ENCODE results near the gene TDP1.

DNA sequence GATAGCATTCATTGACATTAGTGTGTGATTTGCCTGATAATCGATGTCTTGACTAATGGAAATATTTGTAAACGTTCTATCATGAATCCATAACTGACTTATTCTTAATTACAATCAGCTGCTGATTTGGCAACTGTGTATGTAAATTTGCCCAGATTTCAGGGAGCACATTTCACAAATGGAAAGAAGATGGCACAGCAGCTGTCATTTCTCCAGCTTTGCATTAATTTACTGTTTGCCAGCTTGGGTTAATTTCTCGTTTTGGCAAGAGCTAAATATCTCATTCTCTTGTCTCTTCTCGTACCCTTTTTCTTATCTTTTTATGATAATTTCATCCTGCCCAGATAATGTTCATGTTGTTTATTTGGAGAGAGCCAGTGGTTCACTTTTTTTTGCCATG, 22.9 kb downstream of the TDP1 start:
- TF ChIP-seq, protein P1, sequence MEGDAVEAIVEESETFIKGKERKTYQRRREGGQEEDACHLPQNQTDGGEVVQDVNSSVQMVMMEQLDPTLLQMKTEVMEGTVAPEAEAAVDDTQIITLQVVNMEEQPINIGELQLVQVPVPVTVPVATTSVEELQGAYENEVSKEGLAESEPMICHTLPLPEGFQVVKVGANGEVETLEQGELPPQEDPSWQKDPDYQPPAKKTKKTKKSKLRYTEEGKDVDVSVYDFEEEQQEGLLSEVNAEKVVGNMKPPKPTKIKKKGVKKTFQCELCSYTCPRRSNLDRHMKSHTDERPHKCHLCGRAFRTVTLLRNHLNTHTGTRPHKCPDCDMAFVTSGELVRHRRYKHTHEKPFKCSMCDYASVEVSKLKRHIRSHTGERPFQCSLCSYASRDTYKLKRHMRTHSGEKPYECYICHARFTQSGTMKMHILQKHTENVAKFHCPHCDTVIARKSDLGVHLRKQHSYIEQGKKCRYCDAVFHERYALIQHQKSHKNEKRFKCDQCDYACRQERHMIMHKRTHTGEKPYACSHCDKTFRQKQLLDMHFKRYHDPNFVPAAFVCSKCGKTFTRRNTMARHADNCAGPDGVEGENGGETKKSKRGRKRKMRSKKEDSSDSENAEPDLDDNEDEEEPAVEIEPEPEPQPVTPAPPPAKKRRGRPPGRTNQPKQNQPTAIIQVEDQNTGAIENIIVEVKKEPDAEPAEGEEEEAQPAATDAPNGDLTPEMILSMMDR (IDR thresholded peaks at IDR 0.05; ENCODE audit: borderline replicate concordance, extremely low read depth, low read length, poor library complexity, severe bottlenecking) = no peak
- TF ChIP-seq EZH2 (IDR thresholded peaks at IDR 0.05; ENCODE audit: borderline replicate concordance, low read depth, low read length, severe bottlenecking) = no peak
